ENCODE data around the gene THG1L. TPM values are rescaled to one million over a fixed set of nuclear protein-coding genes. Genes with fewer than 3 reads are reported as not detected.
A peak's percentile ranks its signal among the peaks of the same experiment; 100 is the strongest.
"Not testable (repeated sequence)": the region's sequence is repeated elsewhere in the genome, so short reads cannot be mapped to it uniquely, and the experiment has no call there.

THG1L gene
- 10 to 100 TPM; 28.6 to 33.5 TPM for total RNA-seq

GRCh38 chr5:157731272-157732129 is at the start of gene THG1L:
TSS of gene THG1L (plus strand) at chr5:157731420. CDS start at chr5:157731441, 21 bp downstream.
- intact Hi-C loops (cut with micrococcal nuclease): loop anchor here (1.0 to 5.0 kb wide), 8 partner anchors 12 to 589 kb away; partner anchors contain the start of genes CYFIP2, LSM11 and MED7
- Mint-ChIP-seq H3K36me3 (peaks cover 21% of the 10 kb centered on the region), H3K27ac (peak within 1 kb of the TSS; percentile 97), H3K4me3 (peak within 1 kb of the TSS; percentile 95), H3K27me3 (no peaks in the 10 kb centered on the region), H3K9me3 (no peaks in the 10 kb centered on the region), H3K4me1 (ENCODE audit: low read depth) (peaks cover 33% of the 10 kb centered on the region)
- ChIA-PET CTCF (interaction anchor here (0.6 to 3.8 kb wide), 11 partner anchors 10 to 459 kb away, joined by 3 to 49 read pairs (median 4); partner anchors contain the start of gene LSM11), POLR2A (interaction anchor here (1.0 to 1.6 kb wide), 6 partner anchors 12 to 380 kb away, joined by 4 to 9 read pairs (median 6); partner anchors contain the start of gene LSM11)
- DNase-seq: peak; percentile 100

GRCh38 chr5:157682257-157682656 is 49.0 kb upstream of the THG1L start:
- Mint-ChIP-seq H3K36me3 (no peaks in the 10 kb centered on the region), H3K4me3 (no peak overlapping the region), H3K27ac (no peak overlapping the region), H3K9me3 (no peaks in the 10 kb centered on the region), H3K4me1 (ENCODE audit: low read depth) (no peaks in the 10 kb centered on the region), H3K27me3 (no peaks in the 10 kb centered on the region)
- intact Hi-C loops (cut with micrococcal nuclease): no loop called here
- POLR2A ChIA-PET: no interaction called here
- CTCF ChIA-PET: interaction anchor here (1.7 to 2.4 kb wide), 2 partner anchors 8 to 61 kb away, joined by 4 to 7 read pairs; partner anchors contain the start of gene LSM11
- DNase-seq: no peak

- CTCF ChIA-PET; H3K27ac Mint-ChIP-seq; intact Hi-C loops (cut with micrococcal nuclease): not testable (repeated sequence)
Measured at GRCh38 chr5:157686276-157687197, 44.7 kb upstream of the THG1L start.

GRCh38 chr5:157687198-157687554 is 44.0 kb upstream of the THG1L start:
- DNase-seq: no peak
- intact Hi-C loops (cut with micrococcal nuclease): no loop called here
- Mint-ChIP-seq H3K27ac (no peak overlapping the region), H3K9me3 (no peaks in the 10 kb centered on the region), H3K36me3 (no peaks in the 10 kb centered on the region), H3K4me3 (no peak overlapping the region), H3K4me1 (ENCODE audit: low read depth) (no peaks in the 10 kb centered on the region), H3K27me3 (no peaks in the 10 kb centered on the region)
- CTCF ChIA-PET: no interaction called here
- POLR2A ChIA-PET: no interaction called here

More at GRCh38 chr5:157686276-157687197, 44.7 kb upstream of the THG1L start:
- POLR2A ChIA-PET; H3K27me3 Mint-ChIP-seq; H3K36me3 Mint-ChIP-seq; H3K9me3 Mint-ChIP-seq; H3K4me1 Mint-ChIP-seq (ENCODE audit: low read depth); H3K4me3 Mint-ChIP-seq; DNase-seq: not testable (repeated sequence)

GRCh38 chr5:157689942-157690689 is 41.1 kb upstream of the THG1L start:
- POLR2A ChIA-PET: no interaction called here

GRCh38 chr5:157690690-157691433 is 40.4 kb upstream of the THG1L start:
- Mint-ChIP-seq H3K36me3 (no peaks in the 10 kb centered on the region), H3K9me3 (no peaks in the 10 kb centered on the region), H3K27me3 (no peaks in the 10 kb centered on the region), H3K27ac (no peak overlapping the region), H3K4me1 (ENCODE audit: low read depth) (no peaks in the 10 kb centered on the region), H3K4me3 (peak overlapping the region; percentile 12)
- no peak for DNase-seq
- intact Hi-C loops (cut with micrococcal nuclease): no loop called here
- POLR2A ChIA-PET: no interaction called here
- CTCF ChIA-PET: interaction anchor here (0.9 to 1.7 kb wide), 6 partner anchors 9 to 278 kb away, joined by 3 to 8 read pairs (median 4); partner anchors contain the start of gene LSM11

More at GRCh38 chr5:157689942-157690689, 41.1 kb upstream of the THG1L start:
- Mint-ChIP-seq H3K27ac (no peak overlapping the region), H3K27me3 (no peaks in the 10 kb centered on the region), H3K4me1 (ENCODE audit: low read depth) (no peaks in the 10 kb centered on the region), H3K36me3 (no peaks in the 10 kb centered on the region), H3K9me3 (no peaks in the 10 kb centered on the region), H3K4me3 (no peak overlapping the region)
- intact Hi-C loops (cut with micrococcal nuclease): no loop called here
- CTCF ChIA-PET: interaction anchor here (0.5 to 1.7 kb wide), 9 partner anchors 9 to 278 kb away, joined by 3 to 8 read pairs (median 3); partner anchors contain the start of gene LSM11
- peak; percentile 60 for DNase-seq

- peaks cover 15% of the 10 kb centered on the region for H3K9me3 Mint-ChIP-seq
- POLR2A ChIA-PET; intact Hi-C loops (cut with micrococcal nuclease); H3K4me3 Mint-ChIP-seq; CTCF ChIA-PET; DNase-seq; H3K27me3 Mint-ChIP-seq; H3K27ac Mint-ChIP-seq; H3K36me3 Mint-ChIP-seq; H3K4me1 Mint-ChIP-seq (ENCODE audit: low read depth): not testable (repeated sequence)
Measured at GRCh38 chr5:157693816-157694215, 37.4 kb upstream of the THG1L start.

GRCh38 chr5:157696154-157696553 is 35.1 kb upstream of the THG1L start:
- intact Hi-C loops (cut with micrococcal nuclease); H3K4me1 Mint-ChIP-seq (ENCODE audit: low read depth); H3K27me3 Mint-ChIP-seq; POLR2A ChIA-PET; H3K4me3 Mint-ChIP-seq; H3K27ac Mint-ChIP-seq; DNase-seq; CTCF ChIA-PET; H3K36me3 Mint-ChIP-seq: not testable (repeated sequence)
- H3K9me3 Mint-ChIP-seq: peaks cover 19% of the 10 kb centered on the region

GRCh38 chr5:157698674-157699073 is 32.5 kb upstream of the THG1L start:
- DNase-seq; H3K27me3 Mint-ChIP-seq; POLR2A ChIA-PET; H3K27ac Mint-ChIP-seq; H3K4me3 Mint-ChIP-seq; H3K4me1 Mint-ChIP-seq (ENCODE audit: low read depth); intact Hi-C loops (cut with micrococcal nuclease); H3K36me3 Mint-ChIP-seq: not testable (repeated sequence)
- peaks cover 22% of the 10 kb centered on the region for H3K9me3 Mint-ChIP-seq
- CTCF ChIA-PET: interaction anchor here (1.0 kb wide), 1 partner anchor 21 kb away, joined by 3 read pairs; no protein-coding TSS in a partner anchor

- no peaks in the 10 kb centered on the region for H3K27me3 Mint-ChIP-seq
- H3K4me3 Mint-ChIP-seq: no peak overlapping the region
- no peaks in the 10 kb centered on the region for H3K4me1 Mint-ChIP-seq (ENCODE audit: low read depth)
- intact Hi-C loops (cut with micrococcal nuclease): no loop called here
- POLR2A ChIA-PET: no interaction called here
- peaks cover 7% of the 10 kb centered on the region for H3K9me3 Mint-ChIP-seq
- CTCF ChIA-PET: no interaction called here
- H3K36me3 Mint-ChIP-seq: no peaks in the 10 kb centered on the region
- DNase-seq: no peak
- H3K27ac Mint-ChIP-seq: no peak overlapping the region
Measured at GRCh38 chr5:157703736-157704135, 27.5 kb upstream of the THG1L start.

GRCh38 chr5:157708866-157709265 is 22.4 kb upstream of the THG1L start:
- H3K4me1 Mint-ChIP-seq (ENCODE audit: low read depth): peaks cover 12% of the 10 kb centered on the region
- H3K27me3 Mint-ChIP-seq: peaks cover 1% of the 10 kb centered on the region
- intact Hi-C loops (cut with micrococcal nuclease): no loop called here
- H3K27ac Mint-ChIP-seq: no peak overlapping the region
- H3K4me3 Mint-ChIP-seq: no peak overlapping the region
- H3K36me3 Mint-ChIP-seq: no peaks in the 10 kb centered on the region
- no peaks in the 10 kb centered on the region for H3K9me3 Mint-ChIP-seq
- CTCF ChIA-PET: interaction anchor here (0.7 to 1.1 kb wide), 2 partner anchors 10 to 380 kb away, joined by 3 to 7 read pairs; no protein-coding TSS in a partner anchor
- POLR2A ChIA-PET: no interaction called here
- no peak for DNase-seq

Measured in activated CD4-positive, alpha-beta memory T cell treated with anti-CD3 and anti-CD28 coated beads for 36 hours (primary cell).